Mesendoderm (in vitro differentiated cells): ENCODE results near the gene SDK2.
A peak's percentile ranks its signal among the peaks of the same experiment; 100 is the strongest.

ENCODE experiments used
- DNase-seq: peaks from one replicate; pipeline ENCODE4 v3.0.0; 2013
- H2AK5ac ChIP-seq: 2 replicates; pipeline ENCODE4 v1.6.1; 2013; ENCODE audit warnings: low read length, inconsistent platforms
- H2BK120ac ChIP-seq: 2 replicates; pipeline ENCODE4 v1.6.1; 2013; ENCODE audit warnings: low read depth, mild to moderate bottlenecking, low read length, moderate library complexity, mixed read lengths
- H2BK15ac ChIP-seq: replicated peaks from 2 replicates; pipeline ENCODE4 v1.6.1; 2013; ENCODE audit warnings: low read depth, mild to moderate bottlenecking, moderate library complexity
- H2BK5ac ChIP-seq: 2 replicates; pipeline ENCODE4 v1.6.1; 2013; ENCODE audit warnings: low read length, inconsistent platforms
- H3K18ac ChIP-seq: 2 replicates; pipeline ENCODE4 v1.6.1; 2013; ENCODE audit warnings: mild to moderate bottlenecking, low read length, mixed read lengths
- H3K23ac ChIP-seq: one replicate; pipeline ENCODE4 v1.6.1; 2013; ENCODE audit warnings: low read length
- H3K27ac ChIP-seq: 2 replicates; pipeline ENCODE4 v1.5.1; 2013; ENCODE audit warnings: low read depth, mild to moderate bottlenecking, inconsistent platforms, low read length, moderate library complexity
- H3K27me3 ChIP-seq: 2 replicates; pipeline ENCODE4 v1.6.1; 2013; ENCODE audit warnings: low read length, control low read depth, mild to moderate bottlenecking, inconsistent platforms; ENCODE audit not compliant: insufficient read depth, poor library complexity
- H3K36me3 ChIP-seq: 2 replicates; pipeline ENCODE4 v1.6.1; 2013; ENCODE audit warnings: low read length, inconsistent platforms; ENCODE audit not compliant: control insufficient read depth, insufficient read depth
- H3K4ac ChIP-seq: one replicate; pipeline ENCODE4 v1.6.1; 2013; ENCODE audit warnings: low read depth, mild to moderate bottlenecking, low read length, moderate library complexity
- H3K4me1 ChIP-seq: 2 replicates; pipeline ENCODE4 v1.6.1; 2013; ENCODE audit warnings: low read depth, low read length, inconsistent platforms; ENCODE audit not compliant: control insufficient read depth
- H3K4me2 ChIP-seq: 2 replicates; pipeline ENCODE4 v1.6.1; 2013; ENCODE audit warnings: low read length
- H3K4me3 ChIP-seq: 2 replicates; pipeline ENCODE4 v1.5.1; 2013; ENCODE audit warnings: mild to moderate bottlenecking, low read length
- H3K56ac ChIP-seq: one replicate; pipeline ENCODE4 v1.6.1; 2013; ENCODE audit warnings: low read length
- H3K79me1 ChIP-seq: 2 replicates; pipeline ENCODE4 v1.6.1; 2013; ENCODE audit warnings: low read length, inconsistent platforms
- H3K79me2 ChIP-seq: 2 replicates; pipeline ENCODE4 v1.6.1; 2013; ENCODE audit warnings: mild to moderate bottlenecking, low read length; ENCODE audit not compliant: control insufficient read depth, insufficient read depth
- H3K9ac ChIP-seq: 2 replicates; pipeline ENCODE4 v1.6.1; 2013; ENCODE audit warnings: low read length, inconsistent platforms
- H4K5ac ChIP-seq: one replicate; pipeline ENCODE4 v1.6.1; 2013; ENCODE audit warnings: low read length
- H4K8ac ChIP-seq: one replicate; pipeline ENCODE4 v1.6.1; 2013; ENCODE audit warnings: low read depth, mild to moderate bottlenecking, control low read depth, low read length, moderate library complexity
- WGBS: extraction: QIAGEN DNeasy Blood & Tissue Kit; methylation state at CpG from one replicate; pipeline ENCODE4 v1.1.7; 2013; ENCODE audit warnings: low lambda C conversion rate, missing lambda C conversion rate; ENCODE audit not compliant: insufficient coverage; ENCODE audit errors: extremely low coverage; 5-methylcytosine and 5-hydroxymethylcytosine counted together

SDK2 gene

DNA sequence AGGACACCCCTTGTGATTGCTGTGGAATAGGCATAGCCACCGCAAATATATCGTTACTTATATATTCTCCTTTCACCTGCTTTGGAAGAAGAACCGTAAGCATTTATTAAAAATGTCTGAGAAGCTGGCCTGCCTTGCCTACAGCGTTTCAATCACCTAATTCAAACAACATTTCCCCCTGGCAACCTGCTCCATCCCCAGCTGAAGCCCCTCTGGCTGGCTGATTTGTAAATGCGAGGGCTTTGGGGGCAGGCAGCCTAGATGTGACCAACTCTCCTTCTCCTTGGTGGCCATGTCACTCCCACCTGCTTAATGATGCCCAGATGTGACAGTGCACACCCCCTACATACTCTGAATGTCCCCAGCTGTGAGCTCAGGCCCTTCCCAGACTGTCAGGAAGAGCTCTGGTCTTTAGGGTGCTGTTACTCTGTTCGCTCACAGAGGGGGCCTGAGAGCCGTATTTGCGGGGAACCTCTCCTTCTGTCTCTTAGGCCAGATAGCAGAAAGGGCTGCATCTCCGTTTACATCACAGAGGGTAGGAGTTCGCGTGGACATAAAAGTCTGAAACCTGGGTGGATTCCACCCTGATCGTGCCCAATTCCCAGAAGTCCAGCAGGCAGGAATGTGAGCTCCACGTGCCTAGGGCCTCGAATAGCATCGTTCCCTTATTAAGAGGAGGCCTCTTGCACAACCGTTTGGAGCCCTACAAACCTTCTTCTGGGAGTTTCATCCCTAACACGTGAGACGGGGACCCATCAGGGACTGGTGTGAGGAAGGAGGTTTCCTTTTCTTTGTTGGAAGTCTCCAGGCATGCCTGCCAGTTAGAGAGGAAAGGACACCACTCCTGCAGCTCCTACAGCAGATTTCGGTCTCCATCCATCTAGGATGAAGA lies 2.4 kb upstream of the SDK2 start:
- H3K56ac ChIP-seq, result no peak overlapping the region
- H3K4ac ChIP-seq, result no peak overlapping the region
- H3K9ac ChIP-seq, result no peak overlapping the region
- no peak overlapping the region for H2BK15ac ChIP-seq
- no peak overlapping the region for H3K4me3 ChIP-seq
- no peaks in the 10 kb centered on the region for H3K27me3 ChIP-seq
- no peaks in the 10 kb centered on the region for H3K36me3 ChIP-seq
- no peaks in the 10 kb centered on the region for H3K79me2 ChIP-seq
- H2BK120ac ChIP-seq, result no peak overlapping the region
- H3K79me1 ChIP-seq, result no peaks in the 10 kb centered on the region
- no peak overlapping the region for H3K18ac ChIP-seq
- H3K4me2 ChIP-seq, result no peak overlapping the region
- H3K27ac ChIP-seq, result no peak overlapping the region
- H4K5ac ChIP-seq, result no peak overlapping the region
- H3K4me1 ChIP-seq, result no peaks in the 10 kb centered on the region
- peak; percentile 71 for DNase-seq
- no peak overlapping the region for H3K23ac ChIP-seq
- no peak overlapping the region for H2AK5ac ChIP-seq
- no peak overlapping the region for H2BK5ac ChIP-seq
- H4K8ac ChIP-seq, result no peak overlapping the region
- no CpG with 5 or more reads among the region's 19 CpGs for WGBS

DNA sequence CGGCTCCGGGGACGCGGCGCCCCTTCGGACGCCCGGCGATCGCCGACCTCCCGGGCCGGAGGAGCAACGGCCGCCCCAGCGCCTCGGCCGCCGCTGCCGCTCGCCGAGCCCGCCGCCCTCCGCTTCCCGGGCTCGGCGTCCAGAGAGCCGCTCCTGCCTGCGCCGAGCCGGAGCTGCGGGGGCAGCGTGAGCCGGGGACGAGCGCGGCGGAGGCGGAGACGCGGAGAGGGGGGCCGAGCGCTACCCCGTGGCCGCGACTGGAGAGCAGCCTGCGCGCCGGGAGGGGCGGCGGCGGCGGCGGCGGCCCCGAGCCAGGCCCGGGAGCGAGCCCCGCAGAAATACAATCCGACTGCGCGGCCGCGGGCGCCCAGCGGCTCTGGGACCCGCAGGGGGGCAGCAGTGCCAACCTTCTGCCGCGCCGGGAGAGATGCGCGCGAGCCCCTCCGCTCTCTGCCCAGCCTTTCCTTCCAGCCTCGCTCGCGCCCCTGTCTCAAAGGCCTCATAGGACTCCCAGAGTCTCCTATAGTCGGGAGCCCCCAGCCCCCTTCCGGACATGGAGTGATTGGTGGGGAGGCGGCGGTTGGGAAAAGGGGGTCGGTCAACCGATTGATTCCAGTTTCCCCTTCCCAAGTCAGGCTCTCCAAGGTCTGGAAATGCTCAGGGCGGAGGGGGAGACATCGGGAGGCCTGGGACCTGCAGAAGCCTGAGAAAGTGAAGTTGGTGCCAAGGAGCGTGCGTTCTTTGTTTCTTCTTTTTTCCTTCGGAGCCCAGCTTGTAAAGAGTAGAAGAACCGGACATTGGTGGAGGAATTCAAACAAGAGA lies 1.0 kb upstream of the SDK2 start:
- Histone ChIP-seq H3K4me2 (peak overlapping the region; percentile 65), H3K4ac (peak overlapping the region; percentile 4), H4K5ac (no peak overlapping the region), H3K4me3 (peak overlapping the region; percentile 29), H2BK5ac (no peak overlapping the region), H2BK120ac (no peak overlapping the region), H3K27me3 (no peaks in the 10 kb centered on the region), H3K79me2 (no peaks in the 10 kb centered on the region), H3K56ac (peak overlapping the region; percentile 72), H3K23ac (no peak overlapping the region), H3K18ac (peak overlapping the region; percentile 85), H3K27ac (no peak overlapping the region), H2AK5ac (no peak overlapping the region), H2BK15ac (no peak overlapping the region), H3K9ac (peak overlapping the region; percentile 71), H3K36me3 (no peaks in the 10 kb centered on the region), H3K4me1 (no peaks in the 10 kb centered on the region), H3K79me1 (no peaks in the 10 kb centered on the region), H4K8ac (no peak overlapping the region)
- DNase-seq, result peak; percentile 69
- WGBS, result no CpG with 5 or more reads among the region's 90 CpGs

DNA sequence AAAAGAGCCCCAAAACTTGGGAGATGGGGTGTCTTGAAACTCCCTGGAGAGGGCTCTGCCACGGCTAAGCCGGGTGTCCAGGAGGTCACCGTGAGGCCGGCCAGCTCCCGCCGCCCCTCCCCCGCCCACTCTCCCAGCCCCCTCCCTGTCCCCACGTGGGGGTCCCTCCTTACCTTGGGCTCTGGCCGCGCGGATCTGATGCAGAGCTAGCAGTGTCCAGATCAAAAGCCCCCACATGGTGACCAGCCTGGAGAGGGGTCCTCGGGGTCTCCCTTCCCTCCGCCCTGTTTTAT lies 447 bp downstream of the SDK2 start:
- H3K9ac ChIP-seq, result peak overlapping the region; percentile 78
- no peak overlapping the region for H2AK5ac ChIP-seq
- peak overlapping the region; percentile 17 for H2BK120ac ChIP-seq
- H3K36me3 ChIP-seq, result peaks cover 2% of the 10 kb centered on the region
- peaks cover 4% of the 10 kb centered on the region for H3K79me1 ChIP-seq
- H3K4ac ChIP-seq, result peak overlapping the region; percentile 64
- H3K23ac ChIP-seq, result no peak overlapping the region
- no peak for DNase-seq
- no peaks in the 10 kb centered on the region for H3K4me1 ChIP-seq
- H4K8ac ChIP-seq, result no peak overlapping the region
- H3K56ac ChIP-seq, result peak overlapping the region; percentile 91
- no peaks in the 10 kb centered on the region for H3K27me3 ChIP-seq
- H3K4me3 ChIP-seq, result peak overlapping the region; percentile 78
- H3K4me2 ChIP-seq, result peak overlapping the region; percentile 80
- no CpG with 5 or more reads among the region's 13 CpGs for WGBS
- no peak overlapping the region for H2BK5ac ChIP-seq
- H3K18ac ChIP-seq, result peak overlapping the region; percentile 85
- peaks cover 6% of the 10 kb centered on the region for H3K79me2 ChIP-seq
- H2BK15ac ChIP-seq, result peak overlapping the region; percentile 21
- no peak overlapping the region for H4K5ac ChIP-seq
- no peak overlapping the region for H3K27ac ChIP-seq

DNA sequence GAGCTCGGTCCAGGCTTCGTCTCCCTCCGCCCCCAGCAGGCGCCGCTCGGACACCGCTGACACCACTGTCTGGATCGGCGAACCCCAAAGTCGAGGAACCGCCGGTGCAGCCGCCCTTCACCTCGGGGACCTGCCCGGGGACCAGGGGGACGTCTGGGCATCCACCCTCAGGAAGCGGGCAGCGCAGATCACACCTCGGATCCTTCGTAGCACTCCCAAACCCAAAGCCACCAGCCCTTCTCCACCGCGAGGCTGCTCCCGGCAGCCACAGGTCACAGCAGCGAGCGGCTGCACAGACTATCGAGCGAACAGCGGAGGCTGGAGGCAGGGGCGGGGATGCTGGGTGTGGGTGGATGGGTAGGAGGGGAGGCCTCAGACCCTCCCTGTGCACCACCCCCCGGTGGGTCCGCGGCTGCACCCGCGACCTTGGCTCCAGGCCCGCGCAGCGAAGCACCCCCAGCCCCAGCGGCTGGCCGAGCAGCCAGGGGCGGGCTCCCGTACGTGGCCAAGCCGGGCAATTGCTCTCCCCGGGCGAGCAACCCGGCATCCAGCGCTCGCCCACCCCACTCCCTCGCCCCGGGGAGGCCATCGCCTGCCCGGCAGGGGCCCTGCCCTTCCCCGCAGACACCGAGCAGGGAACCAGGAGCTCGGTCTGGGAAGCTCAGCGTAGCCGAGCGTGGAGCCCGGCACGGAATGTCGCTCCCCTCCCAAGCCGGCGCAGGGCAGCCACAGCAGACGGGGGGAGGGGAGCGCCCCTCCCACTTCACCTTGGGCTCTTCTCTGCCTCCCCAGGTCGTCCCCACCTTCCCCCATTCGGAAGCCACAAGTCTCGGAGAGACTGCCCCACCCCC lies 1.0 kb downstream of the SDK2 start:
- peaks cover 6% of the 10 kb centered on the region for H3K79me2 ChIP-seq
- peak overlapping the region; percentile 78 for H3K4me3 ChIP-seq
- no peak overlapping the region for H2BK120ac ChIP-seq
- H3K18ac ChIP-seq, result peak overlapping the region; percentile 85
- peak overlapping the region; percentile 64 for H3K4ac ChIP-seq
- no peak overlapping the region for H4K8ac ChIP-seq
- H2BK15ac ChIP-seq, result no peak overlapping the region
- no peak overlapping the region for H2AK5ac ChIP-seq
- H3K23ac ChIP-seq, result no peak overlapping the region
- no peak overlapping the region for H4K5ac ChIP-seq
- no peak overlapping the region for H2BK5ac ChIP-seq
- peak overlapping the region; percentile 78 for H3K9ac ChIP-seq
- no peaks in the 10 kb centered on the region for H3K27me3 ChIP-seq
- H3K4me1 ChIP-seq, result no peaks in the 10 kb centered on the region
- DNase-seq, result peak; percentile 69
- no CpG with 5 or more reads among the region's 68 CpGs for WGBS
- peaks cover 4% of the 10 kb centered on the region for H3K79me1 ChIP-seq
- H3K36me3 ChIP-seq, result peaks cover 2% of the 10 kb centered on the region
- H3K27ac ChIP-seq, result no peak overlapping the region
- peak overlapping the region; percentile 80 for H3K4me2 ChIP-seq
- peak overlapping the region; percentile 91 for H3K56ac ChIP-seq

DNA sequence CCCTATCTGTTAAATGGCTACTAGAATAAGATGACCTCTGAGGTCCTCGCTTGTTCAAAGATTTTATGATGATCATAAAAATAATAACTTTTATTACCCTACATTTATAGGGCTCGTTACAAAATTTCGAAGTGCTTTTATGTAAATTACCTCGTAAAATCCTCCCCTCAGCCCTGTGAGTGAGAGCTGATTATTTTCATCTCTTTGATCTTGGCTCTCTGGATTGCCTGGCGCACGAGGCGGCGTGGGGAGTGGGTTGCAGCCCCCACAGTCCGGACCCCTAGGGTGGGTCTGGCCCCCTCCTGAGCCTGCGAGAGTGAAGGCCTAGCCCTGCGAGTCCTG lies 1.6 kb downstream of the SDK2 start:
- no peak overlapping the region for H2BK15ac ChIP-seq
- H2BK5ac ChIP-seq, result no peak overlapping the region
- no peak overlapping the region for H2BK120ac ChIP-seq
- peak overlapping the region; percentile 91 for H3K56ac ChIP-seq
- no peak overlapping the region for H3K4ac ChIP-seq
- H3K9ac ChIP-seq, result peak overlapping the region; percentile 78
- peaks cover 4% of the 10 kb centered on the region for H3K79me1 ChIP-seq
- H4K5ac ChIP-seq, result no peak overlapping the region
- H4K8ac ChIP-seq, result no peak overlapping the region
- no peak overlapping the region for H3K23ac ChIP-seq
- H3K18ac ChIP-seq, result no peak overlapping the region
- DNase-seq, result no peak
- no peak overlapping the region for H3K4me3 ChIP-seq
- no CpG with 5 or more reads among the region's 11 CpGs for WGBS
- H3K27me3 ChIP-seq, result no peaks in the 10 kb centered on the region
- no peaks in the 10 kb centered on the region for H3K4me1 ChIP-seq
- H2AK5ac ChIP-seq, result no peak overlapping the region
- H3K4me2 ChIP-seq, result peak overlapping the region; percentile 80
- peaks cover 6% of the 10 kb centered on the region for H3K79me2 ChIP-seq
- no peak overlapping the region for H3K27ac ChIP-seq
- peaks cover 2% of the 10 kb centered on the region for H3K36me3 ChIP-seq
